Osteoblast (primary cell): ENCODE measurements around the gene LOXHD1. TPM values are rescaled to one million over a fixed set of nuclear protein-coding genes. Genes with fewer than 3 reads are reported as not detected.
A peak's percentile ranks its signal among the peaks of the same experiment; 100 is the strongest.

Experiments
- DNase-seq: peaks from one replicate; pipeline ENCODE4 v3.0.0; 2011; ENCODE audit warnings: low spot score, mixed read lengths; ENCODE audit not compliant: insufficient read length; ENCODE audit errors: missing footprints
- H2AFZ ChIP-seq: 2 replicates; pipeline ENCODE4 v1.6.0; 2011; ENCODE audit warnings: mild to moderate bottlenecking, low read length
- H3K27ac ChIP-seq: 2 replicates; pipeline ENCODE4 v1.5.1; 2011; ENCODE audit warnings: mild to moderate bottlenecking, low read depth, low read length, moderate library complexity
- H3K27me3 ChIP-seq: 2 replicates; pipeline ENCODE4 v1.6.0; 2012; ENCODE audit warnings: mild to moderate bottlenecking, control low read depth, inconsistent platforms, low read length, moderate library complexity; ENCODE audit not compliant: insufficient read depth
- H3K36me3 ChIP-seq: 2 replicates; pipeline ENCODE4 v1.5.1; 2011; ENCODE audit warnings: mild to moderate bottlenecking, low read length, control low read depth, moderate library complexity; ENCODE audit not compliant: insufficient read depth
- H3K4me1 ChIP-seq: 2 replicates; pipeline ENCODE4 v1.5.1; 2011; ENCODE audit warnings: mild to moderate bottlenecking, low read length, control low read depth, moderate library complexity; ENCODE audit not compliant: insufficient read depth
- H3K4me2 ChIP-seq: 2 replicates; pipeline ENCODE4 v1.6.0; 2011; ENCODE audit warnings: mild to moderate bottlenecking, low read length; ENCODE audit not compliant: insufficient read depth
- H3K4me3 ChIP-seq: fragments of 200-600 bp; sonication (generic); 3 replicates; pipeline ENCODE4 v1.5.1; 2012; ENCODE audit warnings: mild to moderate bottlenecking, low read length, inconsistent platforms; ENCODE audit not compliant: insufficient read depth
- H3K79me2 ChIP-seq: 2 replicates; pipeline ENCODE4 v1.6.0; 2012; ENCODE audit warnings: mild to moderate bottlenecking, low read length, control low read depth, inconsistent platforms; ENCODE audit not compliant: insufficient read depth
- H3K9me3 ChIP-seq: 2 replicates; pipeline ENCODE4 v1.5.1; 2011; ENCODE audit warnings: low read depth, low read length, control low read depth
- H4K20me1 ChIP-seq: 2 replicates; pipeline ENCODE4 v1.6.0; 2012; ENCODE audit warnings: mild to moderate bottlenecking, low read length, control low read depth; ENCODE audit not compliant: insufficient read depth
- CTCF ChIP-seq: IDR thresholded peaks from 2 replicates; pipeline ENCODE4 v1.5.1; 2011; ENCODE audit warnings: mild to moderate bottlenecking, low read depth, low read length, moderate library complexity; ENCODE audit errors: extremely low read depth
- total RNA-seq: library from RNA; depleted of rRNA; stranded (reverse); fragments of >200 nt; gene quantifications from 2 replicates; pipeline ENCODE4 v1.2.3, GENCODE V29; 2012

LOXHD1 gene
- total RNA-seq, 1 donor, result not detected

GRCh38 chr18:46625069-46625468, 32.0 kb downstream of the LOXHD1 start:
- Histone ChIP-seq H3K27me3 (no peaks in the 10 kb centered on the region), H3K27ac (no peak overlapping the region), H3K4me3 (no peak overlapping the region), H3K79me2 (no peaks in the 10 kb centered on the region), H3K4me1 (no peaks in the 10 kb centered on the region), H3K9me3 (no peaks in the 10 kb centered on the region), H3K36me3 (no peaks in the 10 kb centered on the region), H2AFZ (no peak overlapping the region), H3K4me2 (no peak overlapping the region), H4K20me1 (no peaks in the 10 kb centered on the region)
- no peak for DNase-seq
- TF ChIP-seq CTCF, result no peak

GRCh38 chr18:46624127-46624526, 32.9 kb downstream of the LOXHD1 start:
- Histone ChIP-seq H3K4me1 (no peaks in the 10 kb centered on the region), H3K27ac (no peak overlapping the region), H3K79me2 (no peaks in the 10 kb centered on the region), H3K27me3 (no peaks in the 10 kb centered on the region), H3K9me3 (no peaks in the 10 kb centered on the region), H3K4me2 (no peak overlapping the region), H2AFZ (no peak overlapping the region), H3K36me3 (no peaks in the 10 kb centered on the region), H3K4me3 (no peak overlapping the region), H4K20me1 (no peaks in the 10 kb centered on the region)
- TF ChIP-seq CTCF, result no peak
- DNase-seq, result no peak

GRCh38 chr18:46623541-46623940, 33.5 kb downstream of the LOXHD1 start:
- TF ChIP-seq CTCF, result no peak
- H3K9me3 ChIP-seq, result no peaks in the 10 kb centered on the region
- H3K36me3 ChIP-seq, result no peaks in the 10 kb centered on the region
- H3K79me2 ChIP-seq, result no peaks in the 10 kb centered on the region
- H3K27me3 ChIP-seq, result no peaks in the 10 kb centered on the region
- no peak overlapping the region for H3K4me3 ChIP-seq
- H4K20me1 ChIP-seq, result no peaks in the 10 kb centered on the region
- no peak for DNase-seq
- no peaks in the 10 kb centered on the region for H3K4me1 ChIP-seq
- peak overlapping the region; percentile 49 for H2AFZ ChIP-seq
- no peak overlapping the region for H3K4me2 ChIP-seq
- no peak overlapping the region for H3K27ac ChIP-seq

DNA sequence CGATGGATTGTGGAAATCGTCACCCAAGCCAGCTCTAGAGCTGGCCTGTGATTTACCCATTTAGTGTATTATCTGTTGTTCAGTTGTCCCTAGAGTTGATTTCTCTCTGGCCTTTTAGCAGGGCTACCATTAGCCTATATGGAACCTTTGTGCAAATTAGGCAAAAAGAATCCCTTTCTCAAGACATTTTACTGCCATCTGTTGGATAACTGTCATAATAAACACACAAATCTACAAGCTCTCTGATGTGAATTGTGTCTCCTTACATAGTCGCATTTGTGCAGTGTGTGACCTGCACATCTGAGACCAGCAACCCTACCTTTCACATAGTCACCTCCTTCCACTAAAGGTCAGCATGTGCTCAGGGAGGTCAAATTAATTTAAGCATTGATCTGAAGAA, 34.0 kb downstream of the LOXHD1 start:
- Histone ChIP-seq H3K79me2 (no peaks in the 10 kb centered on the region), H3K27me3 (no peaks in the 10 kb centered on the region), H3K4me1 (no peaks in the 10 kb centered on the region), H3K27ac (no peak overlapping the region), H4K20me1 (no peaks in the 10 kb centered on the region), H2AFZ (no peak overlapping the region), H3K4me2 (no peak overlapping the region), H3K9me3 (no peaks in the 10 kb centered on the region), H3K4me3 (no peak overlapping the region), H3K36me3 (no peaks in the 10 kb centered on the region)
- DNase-seq, result peak; percentile 77
- TF ChIP-seq CTCF, result peak; percentile 13
